Fibroblast of mammary gland (primary cell): Measurements from ENCODE around the gene SPI1.

Experiments used
- DNase-seq: peaks from one replicate; pipeline ENCODE4 v3.0.0-alpha.2; 2010; ENCODE audit warnings: low read depth
- H3K4me3 ChIP-seq: 2 replicates; pipeline ENCODE4 v1.5.1; 2011; ENCODE audit warnings: low read depth, mild to moderate bottlenecking, low read length, moderate library complexity; ENCODE audit not compliant: control insufficient read depth
- CTCF ChIP-seq: conservative IDR thresholded peaks from 2 replicates; pipeline ENCODE4 v1.5.1; 2011; ENCODE audit warnings: low read depth, low read length, inconsistent platforms; ENCODE audit not compliant: control insufficient read depth, insufficient read depth

The SPI1 gene

GRCh38 chr11:47415091-47415854 is 36.9 kb upstream of the SPI1 start:
- no peak overlapping the region for H3K4me3 ChIP-seq
- no peak for DNase-seq
- TF ChIP-seq CTCF: no peak

GRCh38 chr11:47414685-47415070 is 36.3 kb upstream of the SPI1 start:
- no peak overlapping the region for H3K4me3 ChIP-seq
- DNase-seq: no peak
- TF ChIP-seq CTCF: no peak

GRCh38 chr11:47413908-47414684 is 35.7 kb upstream of the SPI1 start:
- peak; percentile 97 for DNase-seq
- no peak for TF ChIP-seq CTCF
- no peak overlapping the region for H3K4me3 ChIP-seq

GRCh38 chr11:47413351-47413750 is 35.0 kb upstream of the SPI1 start:
- no peak overlapping the region for H3K4me3 ChIP-seq
- DNase-seq: no peak
- no peak for TF ChIP-seq CTCF

GRCh38 chr11:47411884-47412746 is 33.8 kb upstream of the SPI1 start:
- TF ChIP-seq CTCF: peak; percentile 77
- DNase-seq: peak; percentile 51
- no peak overlapping the region for H3K4me3 ChIP-seq
